GM12872 (cell line): ENCODE results near the gene SMIM27.
A peak's percentile ranks its signal among the peaks of the same experiment; 100 is the strongest.

Experiments
- TF ChIP-seq, protein P1 (sequence below): IDR thresholded peaks from 3 replicates; pipeline ENCODE4 v1.5.1; 2011; ENCODE audit warnings: low read depth, mild to moderate bottlenecking, low read length, moderate library complexity; ENCODE audit not compliant: insufficient read depth

The SMIM27 gene

GRCh38 chr9:32545884-32546283, 6.2 kb upstream of the SMIM27 start:
- TF ChIP-seq, protein P1, sequence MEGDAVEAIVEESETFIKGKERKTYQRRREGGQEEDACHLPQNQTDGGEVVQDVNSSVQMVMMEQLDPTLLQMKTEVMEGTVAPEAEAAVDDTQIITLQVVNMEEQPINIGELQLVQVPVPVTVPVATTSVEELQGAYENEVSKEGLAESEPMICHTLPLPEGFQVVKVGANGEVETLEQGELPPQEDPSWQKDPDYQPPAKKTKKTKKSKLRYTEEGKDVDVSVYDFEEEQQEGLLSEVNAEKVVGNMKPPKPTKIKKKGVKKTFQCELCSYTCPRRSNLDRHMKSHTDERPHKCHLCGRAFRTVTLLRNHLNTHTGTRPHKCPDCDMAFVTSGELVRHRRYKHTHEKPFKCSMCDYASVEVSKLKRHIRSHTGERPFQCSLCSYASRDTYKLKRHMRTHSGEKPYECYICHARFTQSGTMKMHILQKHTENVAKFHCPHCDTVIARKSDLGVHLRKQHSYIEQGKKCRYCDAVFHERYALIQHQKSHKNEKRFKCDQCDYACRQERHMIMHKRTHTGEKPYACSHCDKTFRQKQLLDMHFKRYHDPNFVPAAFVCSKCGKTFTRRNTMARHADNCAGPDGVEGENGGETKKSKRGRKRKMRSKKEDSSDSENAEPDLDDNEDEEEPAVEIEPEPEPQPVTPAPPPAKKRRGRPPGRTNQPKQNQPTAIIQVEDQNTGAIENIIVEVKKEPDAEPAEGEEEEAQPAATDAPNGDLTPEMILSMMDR = no peak

DNA sequence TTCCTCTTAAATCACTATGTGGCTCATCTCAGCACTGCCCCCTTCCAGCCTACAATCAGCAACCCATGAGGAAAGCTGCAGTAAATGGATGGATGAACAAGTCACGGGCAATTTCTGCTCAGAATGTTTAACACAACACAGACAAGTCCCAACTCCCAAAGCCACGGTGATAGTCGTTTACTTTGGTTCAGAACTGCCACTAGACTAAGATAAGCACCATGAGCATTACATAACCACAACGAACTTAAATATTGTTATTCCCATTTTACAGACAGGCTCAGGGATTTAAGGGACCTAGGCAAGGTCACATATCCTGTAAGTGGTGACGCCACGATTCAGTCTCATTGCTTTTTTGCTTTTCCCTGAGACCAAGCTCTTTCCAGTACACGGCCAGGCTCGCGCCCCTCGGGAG, 2.0 kb upstream of the SMIM27 start:
- TF ChIP-seq, protein P1 = 0 out of 3 replicates have a peak, but pooled peaks have one; percentile 8

DNA sequence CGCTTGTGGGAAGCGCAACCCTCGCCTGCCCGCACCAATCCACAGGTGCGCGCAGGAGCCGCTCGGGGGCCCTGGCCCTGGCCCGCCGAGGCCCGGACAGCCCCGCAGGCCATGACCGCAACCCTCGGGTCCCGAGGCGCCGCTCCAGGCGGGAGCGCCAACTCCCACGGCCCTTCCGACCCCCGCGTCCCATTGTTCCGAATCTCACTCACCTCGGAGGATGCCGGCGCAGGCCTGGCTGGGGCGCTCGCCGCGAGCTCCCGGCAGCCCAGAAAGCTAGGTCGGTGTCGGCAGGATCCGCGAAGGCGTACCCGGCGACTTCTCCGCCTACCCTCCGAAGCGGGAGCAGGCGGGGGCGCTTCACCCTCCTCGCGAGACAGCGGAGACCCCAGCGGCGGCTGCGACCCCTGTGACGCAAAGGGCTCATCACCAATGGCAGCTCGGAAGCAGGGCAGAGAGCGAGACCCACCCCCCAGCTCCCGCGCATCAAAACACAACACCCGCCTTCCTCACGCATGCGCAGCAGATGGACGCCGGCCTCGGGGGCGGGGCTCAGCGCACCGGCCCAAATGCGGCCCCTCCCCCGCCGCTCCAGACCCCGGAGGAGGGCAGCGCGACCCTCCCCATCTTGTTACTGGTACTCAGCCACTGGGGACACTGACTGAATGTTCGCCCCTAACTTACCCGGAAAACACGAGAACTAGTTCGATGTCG, 1.4 kb upstream of the SMIM27 start:
- TF ChIP-seq, protein P1 = 0 out of 3 replicates have a peak, but pooled peaks have one; percentile 27

DNA sequence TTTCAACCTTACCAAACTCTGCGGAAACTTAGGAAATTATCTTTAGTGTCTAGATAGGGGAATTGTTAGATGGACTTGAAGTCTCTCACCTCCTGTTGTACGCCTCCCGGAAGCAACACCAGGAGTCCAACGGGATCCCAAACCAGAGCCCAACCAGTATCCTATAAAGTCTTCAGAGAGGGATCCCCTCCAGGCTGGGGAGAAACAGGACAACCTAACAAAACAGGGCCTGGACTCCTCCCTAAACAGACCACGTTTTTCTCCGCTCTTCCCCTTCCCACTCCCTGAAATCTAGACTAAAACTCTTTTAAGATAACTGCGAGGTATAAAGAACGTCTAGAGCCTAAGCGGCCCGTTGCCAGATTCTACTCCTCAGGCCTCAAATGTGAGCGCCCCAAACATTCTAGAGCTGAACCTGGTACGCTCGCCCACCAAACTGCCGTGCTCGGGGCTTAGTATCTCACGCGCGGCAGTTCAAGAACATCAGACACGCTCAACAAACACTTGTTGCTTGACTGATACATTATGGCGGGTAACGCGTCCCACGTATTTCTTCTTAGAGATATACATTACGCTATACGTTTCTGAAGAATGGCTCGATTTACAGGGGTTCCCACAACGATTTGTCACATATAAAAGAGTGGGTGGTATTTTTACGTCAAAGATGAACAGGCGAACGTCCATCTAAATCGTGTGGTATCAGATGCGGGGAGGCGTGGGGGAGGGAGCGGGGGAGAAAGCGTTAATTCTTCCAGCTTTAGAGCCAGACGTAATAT, 663 bp upstream of the SMIM27 start:
- TF ChIP-seq, protein P1 = no peak

- TF ChIP-seq, protein P1 = no peak
Observed at GRCh38 chr9:32554107-32554506, 2.0 kb downstream of the SMIM27 start.

- TF ChIP-seq, protein P1 = no peak
Observed at GRCh38 chr9:32554591-32554990, 2.5 kb downstream of the SMIM27 start.

GRCh38 chr9:32558408-32558934, 6.3 kb downstream of the SMIM27 start:
- TF ChIP-seq, protein P1 = no peak
